Effector CD8-positive, alpha-beta T cell (primary cell): ENCODE measurements around the gene CDA.
A peak's percentile ranks its signal among the peaks of the same experiment; 100 is the strongest.

Source experiments
- DNase-seq: peaks from one replicate; lab custom pipeline; 2025; lab: John Stamatoyannopoulos, UW
- total RNA-seq, 4 experiments: gene quantifications; one replicate each; lab custom pipeline; 2026; lab: John Stamatoyannopoulos, UW

The CDA gene
- total RNA-seq: 0 reads per million in 4 experiments

- DNase-seq: no peak
Measured at GRCh38 chr1:20588634-20589225, at the start of gene CDA. CDA (plus strand) TSS chr1:20589097; CDS start chr1:20589130, 33 bp downstream.

- DNase-seq: no peak
Measured at GRCh38 chr1:20540281-20540680, 48.6 kb upstream of the CDA start.

- no peak for DNase-seq
Measured at GRCh38 chr1:20546637-20547036, 42.3 kb upstream of the CDA start.

GRCh38 chr1:20551161-20551560 lies 37.7 kb upstream of the CDA start:
- no peak for DNase-seq

- DNase-seq: no peak
Measured at GRCh38 chr1:20551945-20552727, 36.8 kb upstream of the CDA start, which contains the start of gene FAM43B. FAM43B (plus strand) TSS chr1:20552573; CDS start chr1:20552974, 401 bp downstream.

GRCh38 chr1:20552728-20553445 lies 36.0 kb upstream of the CDA start:
- no peak for DNase-seq

- DNase-seq: no peak
Measured at GRCh38 chr1:20555025-20555757, 33.7 kb upstream of the CDA start.

- no peak for DNase-seq
Measured at GRCh38 chr1:20555758-20556120, 33.2 kb upstream of the CDA start.

GRCh38 chr1:20558191-20558590 lies 30.7 kb upstream of the CDA start:
- no peak for DNase-seq

- DNase-seq: no peak
Measured at GRCh38 chr1:20560966-20561365, 27.9 kb upstream of the CDA start.

- no peak for DNase-seq
Measured at GRCh38 chr1:20565234-20565633, 23.7 kb upstream of the CDA start.

GRCh38 chr1:20569523-20570098 lies 19.3 kb upstream of the CDA start:
- DNase-seq: no peak

- DNase-seq: no peak
Measured at GRCh38 chr1:20571427-20571826, 17.5 kb upstream of the CDA start.

- no peak for DNase-seq
Measured at GRCh38 chr1:20573987-20574386, 14.9 kb upstream of the CDA start.

- peak; percentile 7 for DNase-seq
Measured at GRCh38 chr1:20574686-20575540, 14.0 kb upstream of the CDA start.

- DNase-seq: no peak
Measured at GRCh38 chr1:20575541-20576336, 13.2 kb upstream of the CDA start.

- DNase-seq: no peak
Measured at GRCh38 chr1:20578062-20578461, 10.8 kb upstream of the CDA start.

- DNase-seq: no peak
Measured at GRCh38 chr1:20578721-20579395, 10.0 kb upstream of the CDA start.

- DNase-seq: no peak
Measured at GRCh38 chr1:20584890-20585289, 4.0 kb upstream of the CDA start.
